ENCODE measurements around the gene C17orf100.

C17orf100 gene

GRCh38 chr17:6651354-6651918, at the start of gene C17orf100, which contains the start of gene MED31:
Gene C17orf100, plus strand, starts transcription at chr17:6651762. Its CDS starts 152 bp downstream, at chr17:6651914.
Gene MED31, minus strand, starts transcription at chr17:6651605. Its CDS starts 77 bp downstream, at chr17:6651528.
- peak; percentile 82 to 87 for DNase-seq

DNA sequence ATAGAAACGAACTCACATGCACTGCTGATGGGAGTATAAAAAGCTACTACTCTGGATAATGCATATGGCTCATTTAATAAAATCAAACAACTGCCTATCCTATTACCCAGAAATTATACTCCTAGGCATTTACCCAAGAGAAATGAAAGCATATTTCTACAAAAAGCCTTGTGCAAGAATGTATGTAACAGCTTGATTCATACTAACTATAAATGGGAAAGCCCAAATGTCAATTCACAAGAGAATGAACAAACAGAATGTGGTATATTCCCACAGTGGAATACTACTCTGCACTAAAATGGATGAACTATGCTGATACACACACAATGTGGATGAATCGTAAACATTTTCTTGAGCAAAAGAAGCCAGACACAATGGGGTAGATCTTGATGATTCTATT, 49.4 kb upstream of the C17orf100 start:
- no peak for DNase-seq

GRCh38 chr17:6603744-6604325, 47.7 kb upstream of the C17orf100 start:
- DNase-seq: no peak

DNA sequence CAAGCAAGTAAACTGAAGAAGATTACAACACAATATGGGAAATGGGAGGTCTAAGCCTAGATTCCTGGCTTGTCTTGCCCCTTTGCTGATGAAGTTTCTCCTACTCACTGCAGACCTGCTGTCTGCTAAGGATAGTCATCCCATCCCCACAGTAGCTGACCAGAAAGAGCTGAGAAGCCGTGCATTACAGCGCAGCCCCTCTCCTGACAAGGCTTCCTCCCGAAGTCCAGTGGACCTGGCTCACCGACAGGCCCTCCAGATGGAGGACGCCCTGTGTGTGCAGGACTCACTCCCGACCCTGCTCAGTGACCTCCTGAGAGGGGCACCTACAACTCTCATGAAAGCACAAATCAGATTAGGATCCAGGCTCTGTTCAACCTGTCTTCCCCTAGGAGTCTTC, 46.4 kb upstream of the C17orf100 start:
- DNase-seq: no peak

DNA sequence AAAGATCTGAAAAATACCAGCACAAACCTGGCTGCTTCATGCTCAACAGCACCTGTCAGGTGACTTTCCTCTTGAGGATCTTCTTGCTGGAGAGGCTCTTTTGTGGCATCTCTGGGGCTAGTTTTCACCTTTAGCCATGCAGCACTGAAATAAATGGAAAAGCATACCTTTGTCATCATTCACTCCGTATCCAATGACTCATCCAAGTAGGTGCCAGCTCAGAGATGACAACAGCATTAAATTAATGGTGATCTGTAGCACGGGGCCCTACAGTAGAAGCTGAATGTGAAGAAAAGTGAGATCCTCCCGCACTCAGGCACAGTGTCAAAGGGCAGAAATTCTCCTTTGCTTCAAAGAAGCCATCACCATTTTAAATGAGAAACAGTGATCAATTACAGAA, 43.2 kb upstream of the C17orf100 start:
- no peak for DNase-seq

DNA sequence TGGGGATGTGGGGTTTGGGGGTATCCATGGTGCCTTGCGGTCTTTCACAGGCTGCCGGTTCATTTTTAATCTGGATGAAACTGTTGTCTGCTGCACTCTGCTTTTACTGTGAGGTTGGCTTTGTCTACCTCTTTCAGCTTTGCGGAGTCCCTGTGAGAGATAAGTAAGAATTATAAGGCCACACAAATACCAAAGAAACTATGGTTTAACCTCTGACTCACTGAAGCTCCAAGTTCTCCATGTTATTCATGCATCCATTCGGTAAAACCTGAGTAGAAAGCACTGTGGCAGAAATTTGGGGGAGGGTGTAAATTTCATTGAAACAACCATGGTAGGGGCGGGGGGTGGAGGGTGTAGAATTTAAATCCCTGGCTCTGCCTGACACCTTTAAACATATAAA, 41.6 kb upstream of the C17orf100 start:
- no peak for DNase-seq

- no peak for DNase-seq
These were observed 40.3 kb upstream of the C17orf100 start for GRCh38 chr17:6611231-6611630.

- DNase-seq: no peak
These were observed 27.6 kb upstream of the C17orf100 start for GRCh38 chr17:6623941-6624340.

DNA sequence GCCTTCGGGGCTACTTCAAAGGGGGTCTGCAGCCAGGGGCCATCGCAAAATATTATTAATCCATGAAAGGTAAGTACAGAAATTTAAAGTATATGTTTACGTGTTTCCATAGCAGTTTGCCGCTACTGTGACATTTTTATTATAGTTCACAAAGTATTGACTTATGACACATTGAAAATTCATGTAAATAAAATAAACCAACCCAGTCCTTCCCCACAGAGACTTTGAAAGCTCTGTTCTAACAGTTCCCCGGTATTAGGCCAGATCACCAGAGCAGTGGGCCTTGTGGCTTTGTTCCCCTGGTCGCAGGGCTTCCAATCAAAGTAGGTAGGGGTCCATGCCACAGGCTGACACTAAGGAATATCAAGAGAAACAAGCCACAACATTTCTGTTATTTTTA, 24.9 kb upstream of the C17orf100 start:
- no peak for DNase-seq

DNA sequence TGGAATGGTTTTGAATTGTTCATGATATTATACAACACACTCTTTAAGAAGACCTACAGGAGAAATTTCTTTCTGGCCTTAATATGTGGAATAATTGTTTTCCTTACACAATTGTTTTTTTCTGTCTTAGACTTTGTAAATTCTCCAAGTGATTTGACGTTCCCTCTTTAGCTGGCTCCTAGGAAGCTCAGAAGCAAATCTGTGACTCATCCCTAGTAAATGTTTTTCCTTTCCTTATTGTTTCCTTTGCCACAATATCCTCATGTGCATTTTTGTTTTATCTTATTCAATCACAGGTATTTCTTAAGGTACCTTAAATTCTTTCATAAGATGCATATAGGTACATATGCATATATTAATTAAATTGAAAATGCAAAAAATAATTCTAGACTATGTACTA, 24.5 kb upstream of the C17orf100 start:
- no peak for DNase-seq

DNA sequence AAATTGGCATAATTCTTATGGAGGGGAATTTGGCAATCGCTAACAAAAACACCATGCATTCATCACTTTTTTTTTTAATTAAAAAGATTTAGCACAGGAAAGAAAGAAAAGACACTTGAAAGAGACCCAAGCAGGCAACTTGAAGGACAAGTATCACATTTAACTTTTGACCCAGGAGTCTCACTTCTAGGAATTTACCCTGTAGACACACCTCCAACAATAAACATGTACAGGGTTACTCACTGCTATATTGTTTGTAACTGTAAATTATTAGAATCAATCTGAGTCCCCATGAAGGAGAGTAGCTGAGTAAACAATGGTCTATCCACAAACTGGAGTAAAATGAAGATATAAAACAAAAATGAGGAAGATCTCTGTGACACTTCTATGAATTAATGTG, 21.2 kb upstream of the C17orf100 start:
- DNase-seq: no peak

GRCh38 chr17:6632530-6632929, 19.0 kb upstream of the C17orf100 start:
- no peak for DNase-seq

DNA sequence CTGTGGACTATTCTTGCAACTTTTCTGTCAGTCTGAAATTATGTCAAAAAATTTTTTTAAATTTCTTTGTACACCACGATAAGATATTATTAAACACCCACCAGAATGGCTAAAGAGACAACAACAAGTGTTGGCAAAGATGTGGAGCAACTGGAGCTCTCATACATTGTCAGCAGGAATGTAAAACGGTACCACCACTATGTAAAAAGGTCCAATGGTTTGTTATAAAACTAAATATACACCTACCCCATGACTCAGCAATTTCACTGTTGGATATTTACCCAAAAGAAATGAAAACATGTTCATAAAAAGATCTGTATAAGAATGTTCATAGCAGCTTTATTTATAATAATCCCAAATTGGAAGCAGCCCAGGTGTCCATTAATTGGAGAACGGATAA, 18.3 kb upstream of the C17orf100 start:
- DNase-seq: no peak

DNA sequence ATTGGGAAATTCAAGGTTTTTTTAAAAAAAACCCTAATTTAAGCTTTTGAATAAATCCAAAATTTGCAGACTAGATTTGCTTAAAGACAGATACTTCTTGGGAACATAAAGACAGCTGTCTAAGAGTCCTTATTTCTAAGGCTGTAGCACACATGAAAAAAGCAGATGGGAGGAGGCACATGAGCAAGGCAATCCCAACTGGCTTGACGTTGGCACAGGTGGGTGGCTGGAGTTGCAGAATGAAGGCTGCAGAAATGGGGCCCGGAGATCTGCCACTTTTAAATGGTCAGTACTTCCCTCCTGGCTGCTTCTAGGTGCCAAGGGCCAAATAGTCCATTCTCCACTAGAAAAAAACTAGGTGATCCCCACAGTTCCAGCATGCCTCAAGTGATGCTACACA, 15.5 kb upstream of the C17orf100 start:
- DNase-seq: no peak

- no peak for DNase-seq
These were observed 14.7 kb upstream of the C17orf100 start for GRCh38 chr17:6636616-6637457.

DNA sequence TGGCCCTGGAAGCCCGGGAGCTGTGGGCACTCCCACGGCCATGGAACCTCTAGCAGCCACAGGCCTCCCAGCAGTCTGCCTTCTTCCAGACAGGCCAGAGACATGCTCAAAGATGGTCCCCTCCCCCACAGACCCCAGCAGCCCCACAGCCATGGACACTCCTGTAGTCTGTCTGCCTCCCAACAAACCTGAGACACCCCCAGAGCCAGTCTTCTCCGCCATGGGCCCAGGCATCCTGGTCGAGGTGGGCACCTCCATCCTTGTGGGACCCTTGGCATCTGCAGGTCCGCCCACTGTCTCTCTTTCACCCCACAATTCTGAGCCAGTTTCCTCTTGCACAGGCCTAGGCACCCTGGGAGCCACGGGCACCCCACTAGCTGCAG, 14.1 kb upstream of the C17orf100 start:
- no peak for DNase-seq

DNA sequence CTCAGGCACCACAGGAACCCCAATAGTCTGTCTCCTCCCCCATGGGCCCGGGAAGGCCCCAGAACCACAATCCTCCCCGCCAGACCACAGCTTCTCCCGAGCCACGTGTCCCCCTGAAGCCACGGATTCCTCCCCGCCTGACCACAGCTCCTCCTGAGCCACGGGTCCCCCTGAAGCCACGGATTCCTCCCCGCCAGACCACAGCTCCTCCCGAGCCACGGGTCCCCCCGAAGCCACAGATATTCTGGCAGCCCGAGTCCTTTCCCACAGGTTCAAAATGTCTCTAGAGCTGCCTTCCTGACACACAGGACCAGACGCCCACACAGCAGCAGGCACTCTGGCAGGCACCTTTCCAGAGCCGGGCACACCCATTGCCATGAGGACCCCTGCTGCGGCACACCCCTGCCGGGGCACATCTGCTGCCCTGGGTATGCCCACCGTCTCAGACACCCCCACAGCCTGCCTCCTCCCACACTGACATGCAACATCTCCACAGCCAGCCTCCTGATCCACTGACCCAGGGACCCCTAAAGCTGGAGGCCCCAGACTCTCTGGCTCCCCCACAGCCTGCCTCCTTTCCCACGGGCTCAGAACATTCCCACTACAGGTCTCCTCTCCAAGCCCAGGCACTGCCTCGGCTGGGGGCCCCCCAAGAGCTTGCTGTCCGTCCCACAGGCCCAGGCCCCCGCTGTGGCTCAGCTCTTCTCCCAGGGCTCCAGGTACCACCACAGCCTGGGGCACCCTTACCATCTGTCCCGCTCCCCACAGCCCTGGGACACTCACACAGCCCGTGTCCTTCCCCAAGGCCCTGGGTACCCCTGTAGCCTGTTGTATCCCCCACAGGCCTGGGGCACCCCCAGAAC, 13.3 kb upstream of the C17orf100 start:
- no peak for DNase-seq

DNA sequence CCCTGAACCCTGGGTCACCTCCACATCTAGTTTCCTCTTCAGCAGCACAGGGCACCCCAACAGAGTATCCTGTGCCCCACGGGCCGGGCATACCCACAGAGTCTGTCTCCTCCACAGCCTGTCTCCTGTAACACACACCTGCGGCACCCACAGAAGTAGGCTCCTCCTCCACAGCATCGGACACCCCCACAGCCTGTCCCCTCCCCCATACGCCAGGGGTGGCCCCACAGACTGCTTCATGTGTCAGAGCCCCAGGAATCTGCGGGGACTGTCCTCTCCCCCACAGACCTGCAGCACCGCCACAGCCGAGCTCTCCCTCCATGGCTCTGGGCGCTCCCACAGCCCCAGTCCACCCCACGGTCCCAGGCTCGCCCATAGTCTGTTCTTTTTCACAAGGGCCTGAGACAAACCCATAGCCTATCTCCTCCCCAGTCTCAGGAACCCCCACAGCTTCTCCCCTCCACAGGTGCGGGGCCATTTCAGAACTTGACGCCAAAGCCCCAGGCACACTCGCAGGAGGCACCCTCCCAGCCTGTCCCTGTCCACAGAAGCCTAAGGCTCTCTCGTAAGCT, 12.5 kb upstream of the C17orf100 start:
- no peak for DNase-seq

GRCh38 chr17:6639586-6640535, 11.7 kb upstream of the C17orf100 start:
- no peak for DNase-seq

- peak; percentile 80 to 82 for DNase-seq
These were observed 10.9 kb upstream of the C17orf100 start, which contains the start of the genes KIAA0753 and TXNDC17 for GRCh38 chr17:6640536-6641246. Gene KIAA0753, minus strand, starts transcription at chr17:6640711. Its CDS starts 5,608 bp downstream, at chr17:6635103. Gene TXNDC17, plus strand, starts transcription at chr17:6641060. Its CDS starts 23 bp downstream, at chr17:6641083.

All from NCI-H2081 (cell line).